H1 (cell line): Measurements from ENCODE around the gene SEMA3F. TPM values are rescaled to one million over a fixed set of nuclear protein-coding genes. Genes with fewer than 3 reads are reported as not detected.

Experiments
- CTCF ChIA-PET: fragments of 300-600 bp; sonication (Branson Sonifier 250); formaldehyde crosslinking; loops from one replicate; lab custom pipeline; 2021; ENCODE audit not compliant: partially characterized antibody; lab: Charles Lee
- POLR2A ChIA-PET: fragments of 300-600 bp; sonication (Branson Sonifier 250); formaldehyde crosslinking; loops from one replicate; lab custom pipeline; 2021; ENCODE audit warnings: inconsistent platforms; ENCODE audit not compliant: partially characterized antibody; lab: Charles Lee
- DNase-seq, 2 experiments: peaks; one replicate each; pipeline versions ENCODE4 v3.0.0 to v3.0.0-alpha.2; 2010 to 2022; ENCODE audit warnings: low spot score in 2 of 2, low read depth in 1 of 2, mixed read lengths in 1 of 2
- FAIRE-seq: peaks from 2 replicates; lab custom pipeline; 2011; peaks lifted over from hg19 to GRCh38; lab: Jason Lieb, UNC
- H2AFZ ChIP-seq: 2 replicates; pipeline ENCODE4 v1.8.1; 2012; ENCODE audit warnings: low read length, inconsistent platforms
- H2AK5ac ChIP-seq: 2 replicates; pipeline ENCODE4 v1.6.1; 2013; ENCODE audit warnings: low read depth, low read length
- H2BK120ac ChIP-seq: replicated peaks from 2 replicates; pipeline ENCODE3; 2013; ENCODE audit warnings: low read depth, low read length, inconsistent platforms
- H2BK12ac ChIP-seq: 2 replicates; pipeline ENCODE4 v1.6.1; 2013; ENCODE audit warnings: low read depth, low read length
- H2BK15ac ChIP-seq: 2 replicates; pipeline ENCODE4 v1.6.1; 2013; ENCODE audit warnings: low read length
- H2BK20ac ChIP-seq: 2 replicates; pipeline ENCODE4 v1.6.1; 2013; ENCODE audit warnings: low read length
- H2BK5ac ChIP-seq: 2 replicates; pipeline ENCODE4 v1.6.1; 2013; ENCODE audit warnings: low read depth, low read length
- H3K14ac ChIP-seq: 2 replicates; pipeline ENCODE4 v1.6.1; 2013; ENCODE audit warnings: inconsistent platforms; ENCODE audit not compliant: insufficient read length
- H3K18ac ChIP-seq: 2 replicates; pipeline ENCODE4 v1.6.1; 2013; ENCODE audit warnings: low read length; ENCODE audit errors: extremely low read depth
- H3K23ac ChIP-seq: 2 replicates; pipeline ENCODE4 v1.6.1; 2013; ENCODE audit warnings: inconsistent platforms; ENCODE audit not compliant: insufficient read length
- H3K23me2 ChIP-seq: 2 replicates; pipeline ENCODE4 v1.6.1; 2013; ENCODE audit warnings: low read depth, low read length
- H3K27ac ChIP-seq: 2 replicates; pipeline ENCODE4 v1.6.1; 2011; ENCODE audit warnings: low read depth, low read length, inconsistent platforms
- H3K27me3 ChIP-seq, 4 experiments: replicated peaks in 1 of 4; 1 replicate in 1 of 4; 2 replicates in 3 of 4; pipeline versions ENCODE4 v1.6.1 to v1.8.1; 2011 to 2013; ENCODE audit warnings: low read length in 3 of 4, mild to moderate bottlenecking in 3 of 4, inconsistent platforms in 2 of 4, mixed read lengths in 2 of 4, moderate library complexity in 1 of 4; ENCODE audit not compliant: control insufficient read depth in 3 of 4, insufficient read depth in 3 of 4; ENCODE audit errors: extremely low read depth in 1 of 4
- H3K36me3 ChIP-seq, 4 experiments: 2 replicates each; pipeline versions ENCODE4 v1.6.1 to v1.8.1; 2011 to 2013; ENCODE audit warnings: mild to moderate bottlenecking in 4 of 4, low read length in 3 of 4, moderate library complexity in 2 of 4, control low read depth in 1 of 4, inconsistent platforms in 1 of 4; ENCODE audit not compliant: insufficient read depth in 4 of 4, control insufficient read depth in 2 of 4
- H3K4ac ChIP-seq: replicated peaks from 2 replicates; pipeline ENCODE3; 2013; ENCODE audit warnings: low read length, low read depth, mixed read lengths, inconsistent platforms; ENCODE audit not compliant: insufficient read length
- H3K4me1 ChIP-seq, 4 experiments: replicated peaks in 1 of 4; 1 replicate in 1 of 4; 2 replicates in 3 of 4; pipeline versions ENCODE4 v1.6.1 to v1.8.1; 2011 to 2013; ENCODE audit warnings: low read length in 3 of 4, inconsistent platforms in 2 of 4, mixed read lengths in 1 of 4; ENCODE audit not compliant: insufficient read depth in 4 of 4, control insufficient read depth in 3 of 4
- H3K4me2 ChIP-seq, 2 experiments: 2 replicates each; pipeline versions ENCODE4 v1.6.1 to v1.8.1; 2011 to 2013; ENCODE audit warnings: low read depth in 2 of 2, low read length in 2 of 2, control low read depth in 1 of 2, inconsistent platforms in 1 of 2, mild to moderate bottlenecking in 1 of 2; ENCODE audit not compliant: insufficient read depth in 1 of 2
- H3K4me3 ChIP-seq, 4 experiments: fragments of 200-600, 300-600 bp in 1 of 4; sonication (generic), shearing (Covaris generic), sonication (Bioruptor Twin) in 1 of 4; 2 replicates each; pipeline versions ENCODE4 v1.5.1 to v1.8.1; 2011 to 2016; ENCODE audit warnings: low read length in 4 of 4, low read depth in 3 of 4, control low read depth in 2 of 4, inconsistent platforms in 2 of 4, mild to moderate bottlenecking in 2 of 4, mixed read lengths in 1 of 4, moderate library complexity in 1 of 4; ENCODE audit not compliant: insufficient read depth in 2 of 4; ENCODE audit errors: extremely low read depth in 1 of 4
- H3K56ac ChIP-seq: replicated peaks from 2 replicates; pipeline ENCODE3; 2013; ENCODE audit warnings: low read depth, mild to moderate bottlenecking, mixed read lengths, low read length, inconsistent platforms; ENCODE audit not compliant: insufficient read length
- H3K79me1 ChIP-seq: 2 replicates; pipeline ENCODE4 v1.6.1; 2013; ENCODE audit warnings: low read depth, low read length, control low read depth
- H3K79me2 ChIP-seq, 2 experiments: 2 replicates each; pipeline versions ENCODE4 v1.6.1 to v1.8.1; 2012 to 2013; ENCODE audit warnings: low read length in 2 of 2, mild to moderate bottlenecking in 2 of 2, inconsistent platforms in 1 of 2; ENCODE audit not compliant: insufficient read depth in 2 of 2, control insufficient read depth in 1 of 2
- H3K9ac ChIP-seq, 4 experiments: replicated peaks in 1 of 4; 1 replicate in 1 of 4; 2 replicates in 3 of 4; pipeline versions ENCODE4 v1.6.1 to v1.8.1; 2011 to 2013; ENCODE audit warnings: low read depth in 3 of 4, low read length in 3 of 4, control low read depth in 2 of 4, mild to moderate bottlenecking in 2 of 4, moderate library complexity in 2 of 4, inconsistent platforms in 1 of 4; ENCODE audit errors: extremely low read depth in 1 of 4
- H3K9me3 ChIP-seq, 2 experiments: 2 replicates each; pipeline versions ENCODE4 v1.6.1 to v1.8.1; 2012 to 2013; ENCODE audit warnings: mild to moderate bottlenecking in 2 of 2, moderate library complexity in 2 of 2, control low read depth in 1 of 2, inconsistent platforms in 1 of 2, low read depth in 1 of 2, low read length in 1 of 2, mixed read lengths in 1 of 2; ENCODE audit not compliant: insufficient read depth in 2 of 2
- H4K20me1 ChIP-seq, 2 experiments: replicated peaks in 1 of 2; 2 replicates each; pipeline versions ENCODE3 to v1.8.1; 2011 to 2013; ENCODE audit warnings: inconsistent platforms in 2 of 2, low read length in 2 of 2, mild to moderate bottlenecking in 1 of 2; ENCODE audit not compliant: insufficient read depth in 2 of 2, control insufficient read depth in 1 of 2
- H4K5ac ChIP-seq: 2 replicates; pipeline ENCODE4 v1.6.1; 2013; ENCODE audit warnings: low read length, low read depth, mixed read lengths, inconsistent platforms; ENCODE audit not compliant: insufficient read length
- H4K8ac ChIP-seq: 2 replicates; pipeline ENCODE4 v1.8.0; 2013; ENCODE audit warnings: mild to moderate bottlenecking, moderate library complexity, low read length, inconsistent platforms; ENCODE audit not compliant: insufficient read depth; ENCODE audit errors: extremely low read depth
- H4K91ac ChIP-seq: replicated peaks from 2 replicates; pipeline ENCODE3; 2013; ENCODE audit warnings: low read length, mixed read lengths, inconsistent platforms; ENCODE audit not compliant: insufficient read length
- CTCF ChIP-seq, 3 experiments: IDR thresholded peaks; 1 replicate in 2 of 3; 2 replicates in 1 of 3; pipeline versions ENCODE4 v1.5.1 to v1.6.1; 2011; ENCODE audit warnings: low read length in 3 of 3, mild to moderate bottlenecking in 3 of 3, inconsistent platforms in 2 of 3, low read depth in 1 of 3, moderate library complexity in 1 of 3; ENCODE audit not compliant: insufficient read depth in 1 of 3; ENCODE audit errors: control extremely low read depth in 1 of 3
- EZH2 ChIP-seq: fragments of 200-600 bp; sonication (generic); IDR thresholded peaks from 2 replicates; pipeline ENCODE4 v1.7.1; 2012; ENCODE audit warnings: low read depth, mild to moderate bottlenecking, moderate library complexity, low read length, inconsistent platforms; ENCODE audit not compliant: severe bottlenecking
- GABPA ChIP-seq: IDR thresholded peaks from 2 replicates; pipeline ENCODE4 v1.6.1; 2011; ENCODE audit warnings: mild to moderate bottlenecking, low read length, moderate library complexity, borderline replicate concordance; ENCODE audit not compliant: insufficient read depth
- SAP30 ChIP-seq: fragments of 300-600 bp; sonication (generic); IDR thresholded peaks from 2 replicates; pipeline ENCODE4 v1.7.1; 2012; ENCODE audit warnings: low read length, moderate library complexity, mild to moderate bottlenecking, inconsistent platforms; ENCODE audit not compliant: insufficient read depth, insufficient replicate concordance
- TBP ChIP-seq: IDR thresholded peaks from 2 replicates; pipeline ENCODE4 v1.6.1; 2011; ENCODE audit warnings: low read depth, low read length, improper control_type of control experiment
- TEAD4 ChIP-seq: IDR thresholded peaks from 2 replicates; pipeline ENCODE4 v1.6.1; 2012; ENCODE audit warnings: low read depth, low read length, inconsistent platforms, mixed read lengths
- YY1 ChIP-seq: IDR thresholded peaks from 2 replicates; pipeline ENCODE4 v1.6.1; 2011; ENCODE audit warnings: low read depth, mild to moderate bottlenecking, low read length
- WGBS, 2 experiments: shearing (Covaris generic) in 1 of 2; methylation state at CpG; one replicate each; pipeline versions ENCODE4 v1.1.6 to v1.1.7; 2013 to 2015; ENCODE audit warnings: low lambda C conversion rate in 2 of 2, mixed read lengths in 2 of 2, inconsistent platforms in 1 of 2, low coverage in 1 of 2, missing lambda C conversion rate in 1 of 2; ENCODE audit not compliant: insufficient replicate concordance in 2 of 2, insufficient coverage in 1 of 2, insufficient read length in 1 of 2; ENCODE audit errors: extremely low coverage in 1 of 2, missing lambda C conversion rate in 1 of 2; 5-methylcytosine and 5-hydroxymethylcytosine counted together
- polyA plus RNA-seq, 7 experiments: library from polyadenylated mRNA; depleted of rRNA in 3 of 7; stranded (reverse) in 5 of 7; unstranded in 2 of 7; fragments of >200 nt in 5 of 7; fragments of 200-250 nt in 2 of 7; gene quantifications; 1 replicate in 5 of 7; 2 replicates in 1 of 7; 4 replicates in 1 of 7; pipeline versions ENCODE4 v1.2.1 to v1.2.3, GENCODE V29; 2011 to 2013; ENCODE audit warnings: missing spikeins in 2 of 7, mixed read lengths in 2 of 7
- total RNA-seq: library from RNA; stranded (reverse); fragmentation: NEBNext Ultra II Directional; extraction: Animal tissue kit (Norgen Biotek cat#: 25700); gene quantifications from 2 replicates; pipeline ENCODE4 v1.2.1, GENCODE V29; 2021

SEMA3F gene
- total and polyA plus RNA-seq, 2 of the 8 experiments (the other 6 are each of a cell fraction or from before 2014, with no cell fraction given), result 20.3 to 37.0 TPM

GRCh38 chr3:50221411-50222168 is 66.5 kb downstream of the SEMA3F start:
- WGBS, 2 experiments, result 69% methylated on average over 12 of the region's 12 CpGs; no CpG with 5 or more reads in 1 of the 2 experiments
- H4K20me1 ChIP-seq, result no peaks in the 10 kb centered on the region
- H2BK120ac ChIP-seq, result no peak overlapping the region
- H4K5ac ChIP-seq, result no peak overlapping the region
- no peak overlapping the region for H3K27ac ChIP-seq
- no peak overlapping the region for H3K4me2 ChIP-seq
- no peak overlapping the region for H3K56ac ChIP-seq
- DNase-seq (peak in 1 of 2 experiments; percentile 70), FAIRE-seq (peak; percentile 69)
- peak overlapping the region; percentile 81; the same call in 1 of the 2 replicates for H2BK12ac ChIP-seq
- no peaks in the 10 kb centered on the region for H3K79me1 ChIP-seq
- H2BK20ac ChIP-seq, result no peak overlapping the region
- H3K36me3 ChIP-seq, result no peaks in the 10 kb centered on the region
- POLR2A ChIA-PET, result interaction anchor here (1.0 to 3.9 kb wide), 8 partner anchors 9 to 98 kb away, joined by 3 to 23 read pairs (median 4); partner anchors contain the start of genes GNAI2 and SLC38A3
- H2BK5ac ChIP-seq, result no peak overlapping the region; the same call in 1 of the 2 replicates
- H4K8ac ChIP-seq, result no peak overlapping the region; the same call in 1 of the 2 replicates
- CTCF ChIA-PET, result interaction anchor here (0.6 to 48.1 kb wide), 19 partner anchors 10 to 120 kb away, joined by 3 to 2149 read pairs (median 4); partner anchors contain the start of genes GNAI2, GNAT1, LSMEM2 and SEMA3B
- peak overlapping the region; percentile 25 for H4K91ac ChIP-seq
- no peak overlapping the region for H3K14ac ChIP-seq
- H2AFZ ChIP-seq, result no peak overlapping the region
- no peak overlapping the region for H3K9ac ChIP-seq
- H3K18ac ChIP-seq, result no peak overlapping the region; the same call in 1 of the 2 replicates
- H3K23ac ChIP-seq, result no peak overlapping the region
- no peak overlapping the region for H3K4me3 ChIP-seq
- no peaks in the 10 kb centered on the region for H3K79me2 ChIP-seq
- H3K27me3 ChIP-seq, result peaks cover 0 to 2% (median 0%) of the 10 kb centered on the region in 4 experiments; a peak in 1 of 7 replicates
- no peak overlapping the region for H3K4ac ChIP-seq
- peaks cover 0 to 3% (median 1%) of the 10 kb centered on the region in 4 experiments; a peak in 5 of 7 replicates for H3K4me1 ChIP-seq
- H3K9me3 ChIP-seq, result no peaks in the 10 kb centered on the region
- peaks cover 2% of the 10 kb centered on the region; the same call in 1 of the 2 replicates for H3K23me2 ChIP-seq
- peak overlapping the region; percentile 18; the same call in 1 of the 2 replicates for H2BK15ac ChIP-seq
- no peak overlapping the region for H2AK5ac ChIP-seq
- no peak for TF ChIP-seq TEAD4
- no peak for TF ChIP-seq SAP30
- TF ChIP-seq TBP, result 0 out of 2 replicates have a peak, but pooled peaks have one; percentile 20
- TF ChIP-seq EZH2, result no peak
- TF ChIP-seq CTCF (IDR thresholded peaks at IDR 0.05; ENCODE audit: control extremely low read depth in 1 of 3, insufficient read depth in 1 of 3, low read depth in 1 of 3, low read length in 3 of 3), result peak in 2 of 3 experiments; percentile 77 to 91; a peak in 3 of 4 replicates
- TF ChIP-seq GABPA, result peak; percentile 67; the same call in 1 of the 2 replicates
- TF ChIP-seq YY1, result 0 out of 2 replicates have a peak, but pooled peaks have one; percentile 5
